Hepatocyte (in vitro differentiated cells): ENCODE data around the gene PTGDS. TPM values are rescaled to one million over a fixed set of nuclear protein-coding genes. Genes with fewer than 3 reads are reported as not detected.

ENCODE experiments used
- DNase-seq: peaks from one replicate; pipeline ENCODE4 v3.0.0-alpha.2; 2016; ENCODE audit warnings: low spot score
- H2AFZ ChIP-seq: fragments of 200-600 bp; sonication (generic); 2 replicates; pipeline ENCODE4 v1.6.0; 2016; ENCODE audit warnings: antibody characterized with exemption, mild to moderate bottlenecking
- H3K27ac ChIP-seq: fragments of 200-600 bp; sonication (generic); 2 replicates; pipeline ENCODE4 v1.5.1; 2016; ENCODE audit warnings: mild to moderate bottlenecking
- H3K27me3 ChIP-seq: fragments of 200-600 bp; sonication (generic); 2 replicates; pipeline ENCODE4 v1.6.1; 2016
- H3K36me3 ChIP-seq: fragments of 200-600 bp; sonication (generic); replicated peaks from 2 replicates; pipeline ENCODE4 v1.5.1; 2016; ENCODE audit warnings: low read depth; ENCODE audit not compliant: insufficient read depth
- H3K4me1 ChIP-seq: fragments of 200-600 bp; sonication (generic); 2 replicates; pipeline ENCODE4 v1.5.1; 2016; ENCODE audit warnings: mild to moderate bottlenecking, moderate library complexity; ENCODE audit not compliant: insufficient read depth
- H3K4me2 ChIP-seq: fragments of 200-600 bp; sonication (generic); 2 replicates; pipeline ENCODE4 v1.6.0; 2016
- H3K4me3 ChIP-seq: fragments of 200-600 bp; sonication (generic); 2 replicates; pipeline ENCODE4 v1.5.1; 2016; ENCODE audit warnings: mild to moderate bottlenecking
- H3K79me2 ChIP-seq: fragments of 200-600 bp; sonication (generic); 2 replicates; pipeline ENCODE4 v1.6.0; 2017; ENCODE audit warnings: mild to moderate bottlenecking
- H3K9me2 ChIP-seq: fragments of 200-600 bp; sonication (generic); replicated peaks from 2 replicates; pipeline ENCODE4 v1.6.0; 2017; ENCODE audit warnings: mild to moderate bottlenecking; ENCODE audit not compliant: insufficient read depth
- H3K9me3 ChIP-seq: fragments of 200-600 bp; sonication (generic); 2 replicates; pipeline ENCODE4 v1.5.1; 2016; ENCODE audit warnings: low read depth, mild to moderate bottlenecking
- H4K20me1 ChIP-seq: fragments of 200-600 bp; sonication (generic); 2 replicates; pipeline ENCODE4 v1.6.0; 2016; ENCODE audit warnings: mild to moderate bottlenecking; ENCODE audit not compliant: insufficient read depth, poor library complexity, severe bottlenecking
- EZH2 ChIP-seq: fragments of 200-600 bp; sonication (generic); IDR thresholded peaks from 2 replicates; pipeline ENCODE4 v1.6.1; 2016; ENCODE audit warnings: antibody characterized with exemption, mild to moderate bottlenecking, borderline replicate concordance
- EZH2phosphoT487 ChIP-seq: fragments of 200-600 bp; sonication (generic); IDR thresholded peaks from one replicate; pipeline ENCODE4 v1.6.1; 2018; ENCODE audit warnings: antibody characterized with exemption, mild to moderate bottlenecking, low read depth, moderate library complexity; ENCODE audit not compliant: unreplicated experiment, severe bottlenecking
- WGBS: methylation state at CpG from one replicate; pipeline ENCODE4 v1.1.6; 2016; ENCODE audit warnings: low lambda C conversion rate; ENCODE audit errors: missing lambda C conversion rate; 5-methylcytosine and 5-hydroxymethylcytosine counted together
- polyA plus RNA-seq: library from polyadenylated mRNA; unstranded; fragments of >200 nt; fragmentation: Nextera tagmentation; extraction: Ambion mirVana; gene quantifications from 2 replicates; pipeline ENCODE4 v1.2.1, GENCODE V29; 2016
- total RNA-seq: library from RNA; depleted of rRNA; stranded (reverse); fragments of >200 nt; gene quantifications from 2 replicates; pipeline ENCODE4 v1.2.3, GENCODE V29; 2014
- TF ChIP-seq, protein P1 (sequence below): fragments of 200-600 bp; sonication (generic); IDR thresholded peaks from 2 replicates; pipeline ENCODE4 v1.5.1; 2016; ENCODE audit warnings: antibody characterized with exemption, mild to moderate bottlenecking; ENCODE audit not compliant: poor library complexity

PTGDS gene
- total and polyA plus RNA-seq, 2 experiments from 2014 or later: 56.0 to 290 TPM

DNA sequence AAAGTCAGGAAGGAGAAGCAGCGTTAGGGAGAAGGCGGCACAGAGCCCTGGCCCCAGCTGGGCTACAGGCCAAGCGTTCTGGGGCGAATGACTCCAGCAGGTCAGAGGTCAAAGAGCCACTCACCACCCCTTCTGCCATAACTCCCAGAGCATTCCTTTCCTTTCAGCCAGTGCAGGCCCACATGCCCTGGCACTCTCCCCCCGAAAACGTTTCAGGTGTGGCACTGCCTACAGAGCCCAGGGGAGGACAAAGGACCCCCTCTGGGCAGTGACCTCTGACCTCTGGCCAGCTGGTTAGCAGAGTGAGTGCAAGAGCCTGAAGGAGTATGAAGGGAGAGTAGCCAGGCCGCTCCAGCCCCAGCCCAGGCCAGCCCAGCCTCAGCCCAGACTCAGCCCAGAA lies 45.9 kb downstream of the PTGDS start:
- no peak overlapping the region for H2AFZ ChIP-seq
- no peak for DNase-seq
- no peaks in the 10 kb centered on the region for H3K9me2 ChIP-seq
- TF ChIP-seq, protein P1, sequence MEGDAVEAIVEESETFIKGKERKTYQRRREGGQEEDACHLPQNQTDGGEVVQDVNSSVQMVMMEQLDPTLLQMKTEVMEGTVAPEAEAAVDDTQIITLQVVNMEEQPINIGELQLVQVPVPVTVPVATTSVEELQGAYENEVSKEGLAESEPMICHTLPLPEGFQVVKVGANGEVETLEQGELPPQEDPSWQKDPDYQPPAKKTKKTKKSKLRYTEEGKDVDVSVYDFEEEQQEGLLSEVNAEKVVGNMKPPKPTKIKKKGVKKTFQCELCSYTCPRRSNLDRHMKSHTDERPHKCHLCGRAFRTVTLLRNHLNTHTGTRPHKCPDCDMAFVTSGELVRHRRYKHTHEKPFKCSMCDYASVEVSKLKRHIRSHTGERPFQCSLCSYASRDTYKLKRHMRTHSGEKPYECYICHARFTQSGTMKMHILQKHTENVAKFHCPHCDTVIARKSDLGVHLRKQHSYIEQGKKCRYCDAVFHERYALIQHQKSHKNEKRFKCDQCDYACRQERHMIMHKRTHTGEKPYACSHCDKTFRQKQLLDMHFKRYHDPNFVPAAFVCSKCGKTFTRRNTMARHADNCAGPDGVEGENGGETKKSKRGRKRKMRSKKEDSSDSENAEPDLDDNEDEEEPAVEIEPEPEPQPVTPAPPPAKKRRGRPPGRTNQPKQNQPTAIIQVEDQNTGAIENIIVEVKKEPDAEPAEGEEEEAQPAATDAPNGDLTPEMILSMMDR: no peak
- TF ChIP-seq EZH2 (no peak), EZH2phosphoT487 (no peak)
- no peaks in the 10 kb centered on the region for H3K27me3 ChIP-seq
- 82% methylated on average over 6 of the region's 7 CpGs for WGBS
- H3K79me2 ChIP-seq: no peaks in the 10 kb centered on the region
- H3K4me2 ChIP-seq: no peak overlapping the region
- H4K20me1 ChIP-seq: no peaks in the 10 kb centered on the region
- no peak overlapping the region for H3K27ac ChIP-seq
- H3K4me1 ChIP-seq: peaks cover 6% of the 10 kb centered on the region
- H3K9me3 ChIP-seq: no peaks in the 10 kb centered on the region
- H3K36me3 ChIP-seq: no peaks in the 10 kb centered on the region
- no peak overlapping the region for H3K4me3 ChIP-seq

DNA sequence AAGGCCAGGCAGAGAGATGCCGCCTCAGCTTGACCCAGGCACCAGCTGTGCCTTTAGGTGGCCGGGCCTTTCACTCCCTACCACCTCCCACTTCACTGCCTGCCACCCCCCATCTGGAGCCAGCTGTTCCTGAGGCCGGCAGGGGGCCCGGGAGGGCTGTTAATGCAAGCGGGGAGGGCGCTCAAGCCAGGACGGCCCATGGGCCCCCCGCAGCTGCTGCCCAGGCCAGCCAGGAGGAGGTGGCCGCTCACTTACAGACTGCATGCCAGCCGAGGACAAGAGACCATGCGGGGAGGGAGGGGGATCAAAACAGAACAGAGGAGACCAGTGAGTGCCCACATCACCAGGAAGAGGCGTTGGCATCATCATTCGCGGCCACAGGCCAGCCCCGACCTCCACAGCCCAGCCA lies 46.3 kb downstream of the PTGDS start:
- H4K20me1 ChIP-seq: no peaks in the 10 kb centered on the region
- no peaks in the 10 kb centered on the region for H3K9me2 ChIP-seq
- H3K4me1 ChIP-seq: peaks cover 9% of the 10 kb centered on the region
- H2AFZ ChIP-seq: no peak overlapping the region
- H3K27ac ChIP-seq: no peak overlapping the region
- no peak for TF ChIP-seq EZH2
- TF ChIP-seq, protein P1: no peak
- TF ChIP-seq EZH2phosphoT487: no peak
- no peak overlapping the region for H3K4me2 ChIP-seq
- no peaks in the 10 kb centered on the region for H3K27me3 ChIP-seq
- DNase-seq: no peak
- H3K9me3 ChIP-seq: no peaks in the 10 kb centered on the region
- H3K79me2 ChIP-seq: no peaks in the 10 kb centered on the region
- no peaks in the 10 kb centered on the region for H3K36me3 ChIP-seq
- no peak overlapping the region for H3K4me3 ChIP-seq
- 86% methylated on average over 12 of the region's 15 CpGs for WGBS

DNA sequence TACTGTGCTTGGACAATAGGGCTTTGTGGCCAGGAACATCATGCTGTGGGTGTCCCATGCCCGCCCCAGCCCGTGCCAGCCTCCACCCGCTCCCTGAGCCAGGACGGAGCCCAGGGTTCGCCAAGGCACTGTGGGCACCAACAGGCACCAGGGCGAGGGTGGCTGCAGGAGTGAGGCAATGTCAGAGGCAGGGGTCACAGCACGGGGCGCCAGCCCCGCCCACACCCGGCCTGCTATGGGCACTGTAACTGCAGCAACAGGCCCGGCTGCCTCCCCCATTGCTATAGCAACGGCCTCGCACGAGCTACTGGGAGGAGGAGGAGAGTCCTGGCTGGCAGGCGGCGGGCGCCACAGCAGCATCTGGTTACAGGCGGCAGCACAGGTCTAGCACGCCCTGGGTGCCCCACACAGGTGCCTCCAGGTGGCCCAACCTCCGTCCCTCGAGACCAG lies 48.2 kb downstream of the PTGDS start:
- Histone ChIP-seq H3K9me2 (no peaks in the 10 kb centered on the region), H3K27ac (no peak overlapping the region), H4K20me1 (no peaks in the 10 kb centered on the region), H3K4me2 (no peak overlapping the region), H3K36me3 (no peaks in the 10 kb centered on the region), H3K4me1 (peaks cover 20% of the 10 kb centered on the region), H3K4me3 (no peak overlapping the region), H3K27me3 (no peaks in the 10 kb centered on the region), H3K79me2 (no peaks in the 10 kb centered on the region), H3K9me3 (no peaks in the 10 kb centered on the region), H2AFZ (no peak overlapping the region)
- TF ChIP-seq, protein P1: no peak
- TF ChIP-seq EZH2: no peak
- no peak for TF ChIP-seq EZH2phosphoT487
- WGBS: 92% methylated on average over 20 of the region's 21 CpGs
- DNase-seq: no peak

DNA sequence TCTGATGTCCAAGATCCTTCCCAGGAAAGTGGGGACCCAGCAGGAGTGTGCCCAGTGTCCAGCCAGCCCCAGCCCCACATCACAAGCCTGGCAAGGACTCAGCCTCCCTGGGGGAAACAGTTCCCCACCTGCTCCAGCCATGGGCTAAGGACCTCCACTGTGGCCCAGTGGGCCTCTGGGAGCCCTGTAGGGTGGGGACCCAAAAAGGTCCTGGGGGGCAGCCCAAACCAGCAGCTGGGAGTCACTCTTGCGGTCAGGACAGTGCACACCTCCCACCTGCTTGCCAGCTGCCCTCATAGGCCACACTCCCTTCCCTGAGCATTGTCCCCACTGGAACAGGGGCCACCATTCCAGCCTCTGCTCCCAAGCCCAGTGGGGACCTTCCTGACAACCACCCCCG lies 49.1 kb downstream of the PTGDS start:
- Histone ChIP-seq H3K9me3 (no peaks in the 10 kb centered on the region), H2AFZ (no peak overlapping the region), H3K36me3 (no peaks in the 10 kb centered on the region), H3K9me2 (no peaks in the 10 kb centered on the region), H3K4me3 (no peak overlapping the region), H3K79me2 (no peaks in the 10 kb centered on the region), H3K27me3 (no peaks in the 10 kb centered on the region), H3K4me1 (peaks cover 20% of the 10 kb centered on the region), H3K4me2 (no peak overlapping the region), H4K20me1 (no peaks in the 10 kb centered on the region), H3K27ac (no peak overlapping the region)
- TF ChIP-seq EZH2 (no peak), EZH2phosphoT487 (no peak)
- TF ChIP-seq, protein P1: no peak
- WGBS: 100% methylated on average over 1 of the region's 2 CpGs
- DNase-seq: no peak
